Esophagus (tissue), 2 donors: ENCODE results near the gene CPE. TPM values are rescaled to one million over a fixed set of nuclear protein-coding genes. Genes with fewer than 3 reads are reported as not detected.

Experiments used
- H3K27ac ChIP-seq, 2 donors: one replicate each; pipeline ENCODE4 v1.5.1; 2013; ENCODE audit warnings: low read depth in 2 of 2, mild to moderate bottlenecking in 2 of 2, inconsistent platforms in 1 of 2, low read length in 1 of 2, moderate library complexity in 1 of 2
- H3K27me3 ChIP-seq, 2 donors: one replicate each; pipeline ENCODE4 v1.6.1; 2013; ENCODE audit warnings: low read length in 2 of 2, control low read depth in 1 of 2, mild to moderate bottlenecking in 1 of 2; ENCODE audit not compliant: insufficient read depth in 2 of 2, control insufficient read depth in 1 of 2
- H3K36me3 ChIP-seq, 2 donors: one replicate each; pipeline ENCODE4 v1.6.1; 2013; ENCODE audit warnings: low read length in 1 of 2; ENCODE audit not compliant: control insufficient read depth in 2 of 2, insufficient read depth in 2 of 2
- H3K4me1 ChIP-seq, 2 donors: one replicate each; pipeline ENCODE4 v1.6.1; 2013; ENCODE audit warnings: low read length in 1 of 2; ENCODE audit not compliant: control insufficient read depth in 2 of 2, insufficient read depth in 2 of 2
- H3K4me3 ChIP-seq, 2 donors: one replicate each; pipeline ENCODE4 v1.5.1; 2013; ENCODE audit warnings: low read length in 2 of 2, mild to moderate bottlenecking in 2 of 2, low read depth in 1 of 2, moderate library complexity in 1 of 2
- H3K9me3 ChIP-seq, 2 donors: one replicate each; pipeline ENCODE4 v1.6.1; 2013; ENCODE audit warnings: mild to moderate bottlenecking in 2 of 2, low read depth in 1 of 2, low read length in 1 of 2, moderate library complexity in 1 of 2; ENCODE audit not compliant: control insufficient read depth in 2 of 2, insufficient read depth in 1 of 2
- WGBS, 2 donors: extraction: QIAGEN DNeasy Blood & Tissue Kit; methylation state at CpG; one replicate each; pipeline ENCODE4 v1.1.7; 2013; 5-methylcytosine and 5-hydroxymethylcytosine counted together
- polyA plus RNA-seq, 2 donors: library from polyadenylated mRNA; stranded (reverse); fragments of 200-250 nt; gene quantifications; one replicate each; pipeline ENCODE4 v1.2.3, GENCODE V29; 2013
- donor health status: healthy with polysubstance abuse.
- donor health status: Bipolar disorder and iron deficiency.

Gene CPE
- polyA plus RNA-seq, 2 donors, result 7.0 to 19.9 TPM

- WGBS, 2 donors, result 71 to 75% methylated on average over 2 of the region's 2 CpGs
- H3K27ac ChIP-seq, result no peak overlapping the region
- H3K36me3 ChIP-seq, result no peaks in the 10 kb centered on the region
- no peaks in the 10 kb centered on the region for H3K27me3 ChIP-seq
- H3K4me1 ChIP-seq, result peaks cover 0 to 2% of the 10 kb centered on the region in 2 donors
- H3K9me3 ChIP-seq, result peaks cover 0 to 2% of the 10 kb centered on the region in 2 donors
- H3K4me3 ChIP-seq, result no peak overlapping the region
These were observed 17.0 kb upstream of the CPE start for GRCh38 chr4:165361810-165362209.

GRCh38 chr4:165364452-165365080 is 14.2 kb upstream of the CPE start:
- WGBS, 2 donors, result 79 to 83% methylated on average over 2 of the region's 2 CpGs
- H3K9me3 ChIP-seq, result peaks cover 0 to 2% of the 10 kb centered on the region in 2 donors
- no peak overlapping the region for H3K27ac ChIP-seq
- no peak overlapping the region for H3K4me3 ChIP-seq
- H3K36me3 ChIP-seq, result no peaks in the 10 kb centered on the region
- H3K27me3 ChIP-seq, result no peaks in the 10 kb centered on the region
- H3K4me1 ChIP-seq, result peaks cover 2% of the 10 kb centered on the region in 2 donors

GRCh38 chr4:165367040-165367439 is 11.8 kb upstream of the CPE start:
- no peaks in the 10 kb centered on the region for H3K9me3 ChIP-seq
- no peaks in the 10 kb centered on the region for H3K36me3 ChIP-seq
- 77 to 79% methylated on average over 4 of the region's 4 CpGs for WGBS, 2 donors
- peaks cover 2% of the 10 kb centered on the region in 2 donors for H3K4me1 ChIP-seq
- H3K27me3 ChIP-seq, result no peaks in the 10 kb centered on the region
- H3K4me3 ChIP-seq, result no peak overlapping the region
- H3K27ac ChIP-seq, result no peak overlapping the region

GRCh38 chr4:165368114-165368513 is 10.7 kb upstream of the CPE start:
- H3K4me1 ChIP-seq, result peaks cover 2% of the 10 kb centered on the region in 2 donors
- H3K4me3 ChIP-seq, result no peak overlapping the region
- H3K9me3 ChIP-seq, result no peaks in the 10 kb centered on the region
- H3K36me3 ChIP-seq, result no peaks in the 10 kb centered on the region
- H3K27ac ChIP-seq, result no peak overlapping the region
- no peaks in the 10 kb centered on the region for H3K27me3 ChIP-seq
- 86 to 96% methylated on average over 1 of the region's 1 CpG for WGBS, 2 donors

- 92 to 94% methylated on average over 1 of the region's 1 CpG for WGBS, 2 donors
- Histone ChIP-seq H3K9me3 (no peaks in the 10 kb centered on the region), H3K4me3 (no peak overlapping the region), H3K27me3 (no peaks in the 10 kb centered on the region), H3K36me3 (no peaks in the 10 kb centered on the region), H3K27ac (no peak overlapping the region), H3K4me1 (peaks cover 2% of the 10 kb centered on the region in 2 donors)
These were observed 10.2 kb upstream of the CPE start for GRCh38 chr4:165368567-165368966.

GRCh38 chr4:165369522-165369921 is 9.3 kb upstream of the CPE start:
- Histone ChIP-seq H3K36me3 (no peaks in the 10 kb centered on the region), H3K4me1 (peaks cover 2% of the 10 kb centered on the region in 2 donors), H3K4me3 (no peak overlapping the region), H3K27ac (no peak overlapping the region), H3K27me3 (no peaks in the 10 kb centered on the region), H3K9me3 (no peaks in the 10 kb centered on the region)
- WGBS, 2 donors, result 50 to 59% methylated on average over 5 of the region's 5 CpGs

GRCh38 chr4:165370530-165370929 is 8.3 kb upstream of the CPE start:
- Histone ChIP-seq H3K36me3 (no peaks in the 10 kb centered on the region), H3K27me3 (no peaks in the 10 kb centered on the region), H3K27ac (no peak overlapping the region), H3K4me1 (peaks cover 0 to 2% of the 10 kb centered on the region in 2 donors), H3K9me3 (no peaks in the 10 kb centered on the region), H3K4me3 (no peak overlapping the region)
- WGBS, 2 donors, result 74 to 91% methylated on average over 1 of the region's 1 CpG

- Histone ChIP-seq H3K27me3 (no peaks in the 10 kb centered on the region), H3K27ac (no peak overlapping the region), H3K4me1 (peaks cover 0 to 4% of the 10 kb centered on the region in 2 donors), H3K36me3 (no peaks in the 10 kb centered on the region), H3K9me3 (no peaks in the 10 kb centered on the region), H3K4me3 (no peak overlapping the region)
- WGBS, 2 donors, result 73 to 86% methylated on average over 2 of the region's 2 CpGs
These were observed 3.3 kb upstream of the CPE start for GRCh38 chr4:165375465-165375864.

GRCh38 chr4:165378398-165378744 is 437 bp upstream of the CPE start:
- Histone ChIP-seq H3K9me3 (no peaks in the 10 kb centered on the region), H3K27me3 (no peaks in the 10 kb centered on the region), H3K36me3 (no peaks in the 10 kb centered on the region), H3K4me1 (peaks cover 0 to 4% of the 10 kb centered on the region in 2 donors), H3K27ac (no peak overlapping the region), H3K4me3 (peak overlapping the region in 1 of 2 donors; percentile 75)
- WGBS, 2 donors, result 22 to 35% methylated on average over 1 of the region's 1 CpG

DNA sequence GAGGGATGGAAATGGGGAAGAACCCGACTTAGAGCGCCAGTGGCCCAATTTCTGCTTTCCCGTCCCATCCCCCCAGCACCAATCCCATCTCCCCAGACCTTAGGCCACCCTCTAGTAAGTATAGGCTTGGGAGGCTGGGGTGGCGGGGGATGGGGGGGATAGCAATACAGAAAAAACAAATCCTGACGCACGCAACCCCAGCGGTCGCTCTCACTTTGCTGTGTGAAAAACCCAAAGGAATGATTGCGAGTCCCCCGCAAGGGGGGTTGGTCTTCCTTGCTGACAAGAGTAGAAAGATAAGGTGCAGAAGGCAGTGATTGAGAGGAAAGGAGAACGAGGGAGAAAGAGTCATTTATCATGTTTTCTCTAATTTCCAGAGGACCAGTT is 863 bp downstream of the CPE start:
- peak overlapping the region; percentile 65 to 70 for H3K27ac ChIP-seq
- peak overlapping the region in 1 of 2 donors; percentile 75 for H3K4me3 ChIP-seq
- peaks cover 0 to 4% of the 10 kb centered on the region in 2 donors for H3K4me1 ChIP-seq
- WGBS, 2 donors, result 44 to 53% methylated on average over 11 of the region's 11 CpGs
- no peaks in the 10 kb centered on the region for H3K36me3 ChIP-seq
- no peaks in the 10 kb centered on the region for H3K9me3 ChIP-seq
- H3K27me3 ChIP-seq, result no peaks in the 10 kb centered on the region
